Measurements from ENCODE around the gene MRPL12.

DNA sequence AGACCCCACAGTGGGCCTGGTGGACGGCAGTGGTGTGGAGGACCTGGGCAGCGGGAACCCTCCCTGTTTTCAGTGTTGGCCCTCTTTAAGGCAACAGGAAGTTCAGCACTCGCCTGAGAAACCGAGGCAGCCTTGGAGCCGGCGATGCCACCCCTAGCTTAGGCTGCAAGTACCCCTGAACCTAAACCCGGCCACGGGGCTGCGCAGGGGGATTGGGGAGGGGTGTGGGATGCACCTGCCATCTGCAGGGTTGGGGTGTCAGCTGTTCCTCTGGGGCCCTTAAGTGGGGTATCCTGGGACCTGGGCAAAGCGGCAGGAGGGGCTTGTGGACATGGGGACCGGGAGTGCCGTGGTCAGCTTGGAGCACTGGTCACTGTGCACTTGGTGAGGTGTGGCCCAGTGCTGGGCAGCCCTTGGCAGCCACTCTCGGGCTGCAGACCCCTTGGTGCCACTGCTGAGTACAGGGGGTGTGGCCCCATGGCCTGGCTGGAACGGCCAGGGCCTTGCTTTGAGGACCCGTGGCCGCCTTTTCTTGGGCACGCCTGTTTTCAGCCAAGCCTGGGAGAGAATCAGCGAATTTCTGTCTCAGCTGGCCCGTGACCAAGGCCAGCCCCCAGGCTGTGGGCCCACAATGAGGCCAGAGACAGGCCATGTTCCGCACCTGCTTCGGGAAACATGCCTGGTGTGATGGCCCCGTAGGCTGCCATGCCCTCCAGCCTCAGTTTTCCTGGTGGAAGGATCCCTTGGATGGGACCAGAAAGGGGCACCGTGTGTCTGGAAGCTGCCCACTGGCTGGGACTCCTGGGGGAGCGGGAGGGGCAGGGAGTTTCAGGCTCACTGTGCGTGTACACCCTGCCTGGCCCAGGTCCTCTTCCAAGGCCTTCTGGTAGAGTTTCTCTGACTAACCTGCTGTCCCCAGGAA lies 4.8 kb downstream of the MRPL12 start:
- TF ChIP-seq, protein P1, sequence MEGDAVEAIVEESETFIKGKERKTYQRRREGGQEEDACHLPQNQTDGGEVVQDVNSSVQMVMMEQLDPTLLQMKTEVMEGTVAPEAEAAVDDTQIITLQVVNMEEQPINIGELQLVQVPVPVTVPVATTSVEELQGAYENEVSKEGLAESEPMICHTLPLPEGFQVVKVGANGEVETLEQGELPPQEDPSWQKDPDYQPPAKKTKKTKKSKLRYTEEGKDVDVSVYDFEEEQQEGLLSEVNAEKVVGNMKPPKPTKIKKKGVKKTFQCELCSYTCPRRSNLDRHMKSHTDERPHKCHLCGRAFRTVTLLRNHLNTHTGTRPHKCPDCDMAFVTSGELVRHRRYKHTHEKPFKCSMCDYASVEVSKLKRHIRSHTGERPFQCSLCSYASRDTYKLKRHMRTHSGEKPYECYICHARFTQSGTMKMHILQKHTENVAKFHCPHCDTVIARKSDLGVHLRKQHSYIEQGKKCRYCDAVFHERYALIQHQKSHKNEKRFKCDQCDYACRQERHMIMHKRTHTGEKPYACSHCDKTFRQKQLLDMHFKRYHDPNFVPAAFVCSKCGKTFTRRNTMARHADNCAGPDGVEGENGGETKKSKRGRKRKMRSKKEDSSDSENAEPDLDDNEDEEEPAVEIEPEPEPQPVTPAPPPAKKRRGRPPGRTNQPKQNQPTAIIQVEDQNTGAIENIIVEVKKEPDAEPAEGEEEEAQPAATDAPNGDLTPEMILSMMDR (IDR thresholded peaks at IDR 0.05): no peak
- TF ChIP-seq POLR2AphosphoS5 (IDR thresholded peaks at IDR 0.05): no peak
